Natural killer cell (primary cell): ENCODE data around the gene LHX6. TPM values are rescaled to one million over a fixed set of nuclear protein-coding genes. Genes with fewer than 3 reads are reported as not detected.

Source experiments
- ATAC-seq, 3 donors: fragments of 150-1000 bp in 2 of 3; fragments of 200-7000 bp in 1 of 3; cut with Tn5 transposase; 1 replicate in 1 of 3; 2 replicates in 2 of 3; pipeline ENCODE4 v1.10.0; 2021; ENCODE audit warnings: mild to moderate bottlenecking in 2 of 3, moderate library complexity in 2 of 3
- DNase-seq, 2 donors: peaks; one replicate each; pipeline versions ENCODE4 v3.0.0 to v3.0.0-alpha.2; 2013 to 2021; ENCODE audit warnings: mixed read lengths in 1 of 2
- H3K27ac ChIP-seq: one replicate; pipeline ENCODE4 v1.5.1; 2013; ENCODE audit warnings: mild to moderate bottlenecking, low read length
- H3K27me3 ChIP-seq: one replicate; pipeline ENCODE4 v1.6.1; 2013; ENCODE audit warnings: low read length; ENCODE audit not compliant: control insufficient read depth, insufficient read depth
- H3K36me3 ChIP-seq: one replicate; pipeline ENCODE4 v1.6.1; 2013; ENCODE audit warnings: low read length; ENCODE audit not compliant: control insufficient read depth, insufficient read depth
- H3K4me1 ChIP-seq: one replicate; pipeline ENCODE4 v1.6.1; 2013; ENCODE audit warnings: low read length; ENCODE audit not compliant: control insufficient read depth, insufficient read depth
- H3K4me3 ChIP-seq: one replicate; pipeline ENCODE4 v1.5.1; 2013; ENCODE audit warnings: low read length
- H3K9me3 ChIP-seq: one replicate; pipeline ENCODE4 v1.6.1; 2013; ENCODE audit warnings: low read length; ENCODE audit not compliant: control insufficient read depth, insufficient read depth
- H3K27ac Mint-ChIP-seq, 2 donors: one replicate each; pipeline ENCODE4 v1.8.0; 2022; ENCODE audit warnings: mild to moderate bottlenecking in 2 of 2, mixed read lengths in 2 of 2, moderate library complexity in 1 of 2
- H3K27me3 Mint-ChIP-seq, 2 donors: one replicate each; pipeline ENCODE4 v1.8.0; 2022; ENCODE audit warnings: low read depth in 2 of 2, mixed read lengths in 2 of 2
- H3K36me3 Mint-ChIP-seq: one replicate; pipeline ENCODE4 v1.8.0; 2022; ENCODE audit warnings: mixed read lengths
- H3K4me1 Mint-ChIP-seq, 2 donors: one replicate each; pipeline ENCODE4 v1.8.0; 2022; ENCODE audit warnings: mixed read lengths in 2 of 2
- H3K4me3 Mint-ChIP-seq: one replicate; pipeline ENCODE4 v1.8.0; 2022; ENCODE audit warnings: mild to moderate bottlenecking, moderate library complexity, mixed read lengths
- H3K9me3 Mint-ChIP-seq, 2 donors: one replicate each; pipeline ENCODE4 v1.8.0; 2022; ENCODE audit warnings: mixed read lengths in 2 of 2
- CTCF ChIP-seq: fragments of 200-600 bp; IDR thresholded peaks from one replicate; pipeline ENCODE4 v1.8.0; 2022; ENCODE audit warnings: antibody characterized with exemption
- WGBS: methylation state at CpG from one replicate; pipeline ENCODE4 v1.1.7; 2013; ENCODE audit warnings: missing lambda C conversion rate; ENCODE audit not compliant: insufficient coverage; 5-methylcytosine and 5-hydroxymethylcytosine counted together
- intact Hi-C: fragments of 100-400 bp; cut with micrococcal nuclease; formaldehyde crosslinking; loops from one replicate; pipeline ENCODE4 v1.14.2; 2022
- total RNA-seq, 4 donors: library from RNA; stranded (reverse); fragments of 120-200 nt in 1 of 4; gene quantifications; one replicate each; pipeline versions ENCODE4 v1.2.3 to v1.2.4, GENCODE V29; 2013 to 2022

Gene LHX6
- total RNA-seq, 3 donors from 2014 or later (not counting 1 experiment from before 2014, with no cell fraction given): not detected

- DNase-seq (no peak), ATAC-seq (no peak)
- H3K27ac ChIP-seq: no peak overlapping the region
- WGBS: 79% methylated on average over 1 of the region's 1 CpG
- no peaks in the 10 kb centered on the region for H3K9me3 ChIP-seq
- Mint-ChIP-seq H3K27me3 (peaks cover 4 to 7% of the 10 kb centered on the region in 2 donors), H3K27ac (no peak overlapping the region), H3K4me3 (no peak overlapping the region), H3K9me3 (no peaks in the 10 kb centered on the region), H3K36me3 (no peaks in the 10 kb centered on the region), H3K4me1 (no peaks in the 10 kb centered on the region)
- H3K36me3 ChIP-seq: no peaks in the 10 kb centered on the region
- H3K27me3 ChIP-seq: no peaks in the 10 kb centered on the region
- H3K4me1 ChIP-seq: no peaks in the 10 kb centered on the region
- H3K4me3 ChIP-seq: no peak overlapping the region
- no peak for TF ChIP-seq CTCF
- intact Hi-C loops: no loop called here
These were observed 27.1 kb downstream of the LHX6 start for GRCh38 chr9:122201641-122202040.

GRCh38 chr9:122200960-122201595, 27.7 kb downstream of the LHX6 start:
- Histone ChIP-seq H3K27me3 (no peaks in the 10 kb centered on the region), H3K9me3 (no peaks in the 10 kb centered on the region), H3K4me1 (no peaks in the 10 kb centered on the region), H3K36me3 (no peaks in the 10 kb centered on the region), H3K4me3 (no peak overlapping the region), H3K27ac (no peak overlapping the region)
- Mint-ChIP-seq H3K4me1 (no peaks in the 10 kb centered on the region), H3K27me3 (peaks cover 5 to 7% of the 10 kb centered on the region in 2 donors), H3K36me3 (no peaks in the 10 kb centered on the region), H3K27ac (no peak overlapping the region), H3K9me3 (no peaks in the 10 kb centered on the region), H3K4me3 (no peak overlapping the region)
- intact Hi-C loops: no loop called here
- DNase-seq (no peak), ATAC-seq (no peak)
- WGBS: 90% methylated on average over 6 of the region's 7 CpGs
- TF ChIP-seq CTCF: no peak

GRCh38 chr9:122197882-122198281, 30.9 kb downstream of the LHX6 start:
- Mint-ChIP-seq H3K9me3 (no peaks in the 10 kb centered on the region), H3K27ac (no peak overlapping the region), H3K4me3 (no peak overlapping the region), H3K36me3 (no peaks in the 10 kb centered on the region), H3K27me3 (peaks cover 5 to 7% of the 10 kb centered on the region in 2 donors), H3K4me1 (no peaks in the 10 kb centered on the region)
- 85% methylated on average over 4 of the region's 4 CpGs for WGBS
- Histone ChIP-seq H3K27ac (no peak overlapping the region), H3K9me3 (no peaks in the 10 kb centered on the region), H3K4me3 (no peak overlapping the region), H3K4me1 (no peaks in the 10 kb centered on the region), H3K27me3 (no peaks in the 10 kb centered on the region), H3K36me3 (no peaks in the 10 kb centered on the region)
- no peak for ATAC-seq
- intact Hi-C loops: no loop called here
- TF ChIP-seq CTCF: no peak
- no peak for DNase-seq

- Mint-ChIP-seq H3K36me3 (no peaks in the 10 kb centered on the region), H3K4me3 (no peak overlapping the region), H3K27ac (no peak overlapping the region), H3K27me3 (peaks cover 5 to 7% of the 10 kb centered on the region in 2 donors), H3K4me1 (no peaks in the 10 kb centered on the region), H3K9me3 (no peaks in the 10 kb centered on the region)
- 83% methylated on average over 7 of the region's 7 CpGs for WGBS
- DNase-seq (no peak), ATAC-seq (no peak)
- H3K4me1 ChIP-seq: no peaks in the 10 kb centered on the region
- no peak for TF ChIP-seq CTCF
- H3K36me3 ChIP-seq: no peaks in the 10 kb centered on the region
- no peak overlapping the region for H3K27ac ChIP-seq
- H3K27me3 ChIP-seq: no peaks in the 10 kb centered on the region
- no peak overlapping the region for H3K4me3 ChIP-seq
- no peaks in the 10 kb centered on the region for H3K9me3 ChIP-seq
- intact Hi-C loops: no loop called here
These were observed 31.3 kb downstream of the LHX6 start for GRCh38 chr9:122197426-122197825.
